H9 (cell line): Measurements from ENCODE around the gene OSBPL2. TPM values are rescaled to one million over a fixed set of nuclear protein-coding genes. Genes with fewer than 3 reads are reported as not detected.

ENCODE experiments used
- DNase-seq: peaks from one replicate; pipeline ENCODE4 v3.0.0-alpha.2; 2017
- H2AFZ ChIP-seq: one replicate; pipeline ENCODE4 v1.6.1; 2013; ENCODE audit warnings: mild to moderate bottlenecking, low read length, control low read depth, moderate library complexity
- H2AK5ac ChIP-seq: 2 replicates; pipeline ENCODE4 v1.6.1; 2013; ENCODE audit warnings: low read length, control low read depth, mixed read lengths; ENCODE audit not compliant: insufficient read length
- H2BK120ac ChIP-seq: one replicate; pipeline ENCODE4 v1.6.1; 2013; ENCODE audit warnings: low read depth, mild to moderate bottlenecking, low read length, control low read depth, inconsistent platforms; ENCODE audit not compliant: poor library complexity, severe bottlenecking
- H2BK12ac ChIP-seq: 2 replicates; pipeline ENCODE4 v1.6.1; 2013; ENCODE audit warnings: low read length, control low read depth, mixed read lengths, low read depth; ENCODE audit not compliant: insufficient read length
- H2BK15ac ChIP-seq: 2 replicates; pipeline ENCODE4 v1.6.1; 2013; ENCODE audit warnings: low read depth, low read length, control low read depth
- H2BK20ac ChIP-seq: one replicate; pipeline ENCODE4 v1.6.1; 2013; ENCODE audit warnings: low read depth, mild to moderate bottlenecking, low read length, control low read depth, inconsistent platforms; ENCODE audit not compliant: poor library complexity, severe bottlenecking
- H2BK5ac ChIP-seq: 2 replicates; pipeline ENCODE4 v1.6.1; 2013; ENCODE audit warnings: low read length, control low read depth, mixed read lengths; ENCODE audit not compliant: insufficient read length
- H3K14ac ChIP-seq: 2 replicates; pipeline ENCODE4 v1.6.1; 2013; ENCODE audit warnings: low read length, control low read depth; ENCODE audit not compliant: insufficient read depth
- H3K18ac ChIP-seq: 2 replicates; pipeline ENCODE4 v1.6.1; 2013; ENCODE audit warnings: low read depth, mild to moderate bottlenecking, mixed read lengths, low read length, control low read depth; ENCODE audit not compliant: insufficient read length
- H3K23ac ChIP-seq: 2 replicates; pipeline ENCODE4 v1.6.1; 2013; ENCODE audit warnings: low read length, control low read depth, mixed read lengths, low read depth; ENCODE audit not compliant: insufficient read length
- H3K23me2 ChIP-seq: 2 replicates; pipeline ENCODE4 v1.6.1; 2013; ENCODE audit warnings: low read depth, mild to moderate bottlenecking, mixed read lengths, low read length, control low read depth; ENCODE audit not compliant: insufficient read length, poor library complexity, severe bottlenecking
- H3K27ac ChIP-seq: 2 replicates; pipeline ENCODE4 v1.5.1; 2013; ENCODE audit warnings: low read length, control low read depth, mixed read lengths, low read depth; ENCODE audit not compliant: insufficient read length
- H3K27me3 ChIP-seq: 2 replicates; pipeline ENCODE4 v1.6.1; 2013; ENCODE audit warnings: low read length, control low read depth, inconsistent platforms; ENCODE audit not compliant: insufficient read depth
- H3K4ac ChIP-seq: 2 replicates; pipeline ENCODE4 v1.6.1; 2013; ENCODE audit warnings: low read depth, mild to moderate bottlenecking, control low read depth, inconsistent platforms, low read length, moderate library complexity
- H3K4me1 ChIP-seq: 2 replicates; pipeline ENCODE4 v1.6.1; 2013; ENCODE audit warnings: low read length, control low read depth, inconsistent platforms; ENCODE audit not compliant: insufficient read depth
- H3K4me2 ChIP-seq: 2 replicates; pipeline ENCODE4 v1.6.1; 2013; ENCODE audit warnings: low read length, control low read depth, mixed read lengths; ENCODE audit not compliant: insufficient read length, insufficient read depth
- H3K56ac ChIP-seq: 2 replicates; pipeline ENCODE4 v1.6.1; 2013; ENCODE audit warnings: low read depth, mild to moderate bottlenecking, mixed read lengths, low read length, control low read depth; ENCODE audit not compliant: insufficient read length
- H3K79me1 ChIP-seq: 2 replicates; pipeline ENCODE4 v1.6.1; 2013; ENCODE audit warnings: low read depth, mild to moderate bottlenecking, moderate library complexity, low read length, control low read depth, inconsistent platforms; ENCODE audit not compliant: insufficient read depth, poor library complexity, severe bottlenecking
- H3K79me2 ChIP-seq: 2 replicates; pipeline ENCODE4 v1.6.1; 2013; ENCODE audit warnings: low read length, control low read depth, inconsistent platforms; ENCODE audit not compliant: insufficient read depth
- H3K9ac ChIP-seq: 2 replicates; pipeline ENCODE4 v1.6.1; 2013; ENCODE audit warnings: low read length, control low read depth, mixed read lengths; ENCODE audit not compliant: insufficient read length; ENCODE audit errors: extremely low read depth
- H3K9me3 ChIP-seq: one replicate; pipeline ENCODE4 v1.6.1; 2013; ENCODE audit warnings: low read depth, low read length, inconsistent platforms; ENCODE audit not compliant: control insufficient read depth
- H3T11ph ChIP-seq: one replicate; pipeline ENCODE4 v1.6.1; 2013; ENCODE audit warnings: mild to moderate bottlenecking, low read length, control low read depth, inconsistent platforms
- H4K20me1 ChIP-seq: one replicate; pipeline ENCODE4 v1.6.1; 2013; ENCODE audit not compliant: control insufficient read depth, insufficient read length, insufficient read depth
- H4K5ac ChIP-seq: 2 replicates; pipeline ENCODE4 v1.6.1; 2013; ENCODE audit warnings: low read depth, mild to moderate bottlenecking, mixed read lengths, low read length, control low read depth; ENCODE audit not compliant: insufficient read length
- H4K8ac ChIP-seq: replicated peaks from 2 replicates; pipeline ENCODE4 v1.6.1; 2013; ENCODE audit warnings: low read length, control low read depth, mixed read lengths, low read depth; ENCODE audit not compliant: insufficient read length
- H4K91ac ChIP-seq: 2 replicates; pipeline ENCODE4 v1.6.1; 2013; ENCODE audit warnings: low read depth, mild to moderate bottlenecking, moderate library complexity, mixed read lengths, low read length, control low read depth; ENCODE audit not compliant: insufficient read length
- H3K27ac Mint-ChIP-seq, 3 experiments: 2 replicates in 2 of 3; 3 replicates in 1 of 3; pipeline ENCODE4 v1.8.0; 2020 to 2021; ENCODE audit warnings: mixed read lengths in 3 of 3, mild to moderate bottlenecking in 1 of 3, moderate library complexity in 1 of 3
- H3K27me3 Mint-ChIP-seq: 2 replicates; pipeline ENCODE4 v1.8.0; 2021; ENCODE audit warnings: low read depth, mild to moderate bottlenecking, moderate library complexity, mixed read lengths
- H3K36me3 Mint-ChIP-seq, 3 experiments: 2 replicates in 2 of 3; 3 replicates in 1 of 3; pipeline ENCODE4 v1.8.0; 2020 to 2021; ENCODE audit warnings: low read depth in 3 of 3, mixed read lengths in 3 of 3; ENCODE audit not compliant: insufficient read depth in 1 of 3
- H3K4me1 Mint-ChIP-seq, 2 experiments: 2 replicates each; pipeline ENCODE4 v1.8.0; 2020; ENCODE audit warnings: mixed read lengths in 2 of 2
- H3K4me3 Mint-ChIP-seq, 2 experiments: 2 replicates in 1 of 2; 3 replicates in 1 of 2; pipeline ENCODE4 v1.8.0; 2020 to 2021; ENCODE audit warnings: mild to moderate bottlenecking in 2 of 2, mixed read lengths in 2 of 2, moderate library complexity in 1 of 2
- H3K9me3 Mint-ChIP-seq, 2 experiments: 2 replicates in 1 of 2; 3 replicates in 1 of 2; pipeline ENCODE4 v1.8.0; 2020; ENCODE audit warnings: mild to moderate bottlenecking in 2 of 2, mixed read lengths in 2 of 2, moderate library complexity in 1 of 2
- CTCF ChIP-seq: fragments of 200-600 bp; sonication (generic); conservative IDR thresholded peaks from 3 replicates; pipeline ENCODE4 v1.8.0; 2021; ENCODE audit warnings: antibody characterized with exemption, mild to moderate bottlenecking
- WGBS: extraction: QIAGEN DNeasy Blood & Tissue Kit; methylation state at CpG from one replicate; pipeline ENCODE4 v1.1.7; 2013; ENCODE audit warnings: missing lambda C conversion rate, low lambda C conversion rate, mixed read lengths; ENCODE audit not compliant: insufficient read length; ENCODE audit errors: extremely low coverage; 5-methylcytosine and 5-hydroxymethylcytosine counted together
- total RNA-seq: library from RNA; stranded (reverse); gene quantifications from 2 replicates; pipeline ENCODE4 v1.2.1, GENCODE V29; 2021

Gene OSBPL2
- total RNA-seq, 1 experiment from 2014 or later, result 47.3 TPM

GRCh38 chr20:62300319-62300718 lies 62.0 kb downstream of the OSBPL2 start:
- H3K4me3 Mint-ChIP-seq, result no peak overlapping the region
- no peak overlapping the region for H4K8ac ChIP-seq
- H3K27me3 Mint-ChIP-seq, result no peaks in the 10 kb centered on the region
- no peak overlapping the region for H2BK20ac ChIP-seq
- H3K23ac ChIP-seq, result no peak overlapping the region
- H3K14ac ChIP-seq, result no peak overlapping the region
- H3K79me2 ChIP-seq, result peaks cover 18% of the 10 kb centered on the region; the same call in 1 of the 2 replicates
- no peak for TF ChIP-seq CTCF
- DNase-seq, result peak; percentile 27
- H3K4ac ChIP-seq, result no peak overlapping the region
- no peak overlapping the region for H3T11ph ChIP-seq
- no peak overlapping the region for H2BK120ac ChIP-seq
- no peaks in the 10 kb centered on the region for H3K27me3 ChIP-seq
- H3K27ac Mint-ChIP-seq, result peak overlapping the region in 1 of 3 experiments; percentile 49; a peak in 1 of 7 replicates
- H3K23me2 ChIP-seq, result peaks cover 7% of the 10 kb centered on the region
- no peak overlapping the region for H2BK5ac ChIP-seq
- no peak overlapping the region for H2AK5ac ChIP-seq
- H3K18ac ChIP-seq, result no peak overlapping the region
- no peaks in the 10 kb centered on the region; the same call in 1 of the 2 replicates for H3K4me1 ChIP-seq
- H3K4me2 ChIP-seq, result no peak overlapping the region
- H3K9ac ChIP-seq, result no peak overlapping the region
- no peak overlapping the region for H4K91ac ChIP-seq
- no peaks in the 10 kb centered on the region for H3K79me1 ChIP-seq
- no peaks in the 10 kb centered on the region for H3K9me3 ChIP-seq
- H4K20me1 ChIP-seq, result no peaks in the 10 kb centered on the region
- no peak overlapping the region for H2BK12ac ChIP-seq
- no peak overlapping the region for H2BK15ac ChIP-seq
- no peak overlapping the region for H4K5ac ChIP-seq
- H3K56ac ChIP-seq, result no peak overlapping the region
- WGBS, result no CpG with 5 or more reads among the region's 11 CpGs
- H3K9me3 Mint-ChIP-seq, result no peaks in the 10 kb centered on the region
- H3K4me1 Mint-ChIP-seq, result peaks cover 10 to 19% of the 10 kb centered on the region in 2 experiments
- peaks cover 10 to 26% (median 25%) of the 10 kb centered on the region in 3 experiments for H3K36me3 Mint-ChIP-seq
- H2AFZ ChIP-seq, result no peak overlapping the region
- H3K27ac ChIP-seq, result no peak overlapping the region
